ENCODE results near the gene SERPINE3.

The SERPINE3 gene

GRCh38 chr13:51329606-51330005, 9.9 kb upstream of the SERPINE3 start:
- no peak for DNase-seq

- no peak for DNase-seq
Measured at GRCh38 chr13:51330791-51331190, 8.7 kb upstream of the SERPINE3 start.

GRCh38 chr13:51331354-51331861, 8.1 kb upstream of the SERPINE3 start:
- no peak for DNase-seq

GRCh38 chr13:51332566-51333361, 6.7 kb upstream of the SERPINE3 start:
- DNase-seq, result no peak

GRCh38 chr13:51333421-51333820, 6.1 kb upstream of the SERPINE3 start:
- no peak for DNase-seq

GRCh38 chr13:51333826-51334225, 5.7 kb upstream of the SERPINE3 start:
- no peak for DNase-seq

GRCh38 chr13:51336746-51337145, 2.7 kb upstream of the SERPINE3 start:
- DNase-seq, result no peak

GRCh38 chr13:51339952-51340732, 651 bp downstream of the SERPINE3 start:
- DNase-seq, result no peak

GRCh38 chr13:51341232-51341631, 1.7 kb downstream of the SERPINE3 start:
- DNase-seq, result no peak

- no peak for DNase-seq
Measured at GRCh38 chr13:51341791-51342190, 2.3 kb downstream of the SERPINE3 start.

- no peak for DNase-seq
Measured at GRCh38 chr13:51342706-51343105, 3.2 kb downstream of the SERPINE3 start.

GRCh38 chr13:51343475-51343874, 4.0 kb downstream of the SERPINE3 start:
- DNase-seq, result no peak

- no peak for DNase-seq
Measured at GRCh38 chr13:51346397-51346796, 6.9 kb downstream of the SERPINE3 start.

- no peak for DNase-seq
Measured at GRCh38 chr13:51347099-51347498, 7.6 kb downstream of the SERPINE3 start.

- DNase-seq, result no peak
Measured at GRCh38 chr13:51348069-51348967, 8.8 kb downstream of the SERPINE3 start.

- DNase-seq, result no peak
Measured at GRCh38 chr13:51349016-51349415, 9.5 kb downstream of the SERPINE3 start.

GRCh38 chr13:51355217-51355616, 15.7 kb downstream of the SERPINE3 start:
- no peak for DNase-seq

GRCh38 chr13:51357928-51358595, 18.6 kb downstream of the SERPINE3 start:
- DNase-seq, result no peak

GRCh38 chr13:51359352-51359751, 19.9 kb downstream of the SERPINE3 start:
- no peak for DNase-seq

GRCh38 chr13:51360489-51360888, 21.0 kb downstream of the SERPINE3 start:
- DNase-seq, result no peak

GRCh38 chr13:51361106-51361505, 21.6 kb downstream of the SERPINE3 start:
- DNase-seq, result no peak

- no peak for DNase-seq
Measured at GRCh38 chr13:51363625-51364024, 24.1 kb downstream of the SERPINE3 start.

All from activated CD8-positive, alpha-beta memory T cell treated with anti-CD3 and anti-CD28 coated beads for 24 hours (primary cell).